HepG2 (cell line): ENCODE data around the gene RREB1. TPM values are rescaled to one million over a fixed set of nuclear protein-coding genes. Genes with fewer than 3 reads are reported as not detected.

Experiments
- ATAC-seq: fragments of 200-7000 bp; cut with Tn5 transposase; 3 replicates; pipeline ENCODE4 v1.9.1; 2020; ENCODE audit warnings: mild to moderate bottlenecking, moderate library complexity
- BruUV-seq: library from RNA; stranded (reverse); fragments of 400-500 nt; replicated peaks from 2 replicates; lab custom pipeline; 2021; lab: Mats Ljungman, UMichigan
- CTCF ChIA-PET: fragments of 300-600 bp; formaldehyde crosslinking; extraction: SDS; loops from one replicate; lab custom pipeline; 2021; ENCODE audit warnings: low total read pairs, inconsistent platforms, low intra/inter-chr PET ratio; lab: Yijun Ruan, JAX
- POLR2A ChIA-PET: fragments of 350-600 bp; sonication (Branson Sonifier 250); formaldehyde crosslinking; loops from one replicate; lab custom pipeline; 2020; ENCODE audit warnings: antibody characterized with exemption, inconsistent platforms; lab: Yijun Ruan, JAX
- DNase-seq: peaks from one replicate; pipeline ENCODE4 v3.0.0-alpha.2; 2015; ENCODE audit warnings: low spot score
- FAIRE-seq: peaks from 3 replicates; lab custom pipeline; 2011; peaks lifted over from hg19 to GRCh38; lab: Jason Lieb, UNC
- H2AFZ ChIP-seq: one replicate; pipeline ENCODE4 v1.6.1; 2011; ENCODE audit warnings: low read length, inconsistent platforms
- H3K27ac ChIP-seq: fragments of 300-600 bp; 3 replicates; pipeline ENCODE4 v1.8.0; 2011; ENCODE audit warnings: mixed run types, mild to moderate bottlenecking, mixed read lengths, low read length, inconsistent platforms; ENCODE audit not compliant: insufficient read depth; ENCODE audit errors: extremely low read length
- H3K27me3 ChIP-seq, 2 experiments: fragments of 200-600 bp in 1 of 2; 2 replicates in 1 of 2; 3 replicates in 1 of 2; pipeline versions ENCODE4 v1.6.0 to v1.8.0; 2011; ENCODE audit warnings: low read length in 2 of 2, mild to moderate bottlenecking in 2 of 2, moderate library complexity in 2 of 2, inconsistent platforms in 1 of 2; ENCODE audit not compliant: insufficient read depth in 2 of 2, control insufficient read depth in 1 of 2
- H3K36me3 ChIP-seq, 2 experiments: fragments of 200-600 bp in 1 of 2; replicated peaks in 1 of 2; 2 replicates in 1 of 2; 3 replicates in 1 of 2; pipeline versions ENCODE4 v1.5.1 to v1.8.0; 2011; ENCODE audit warnings: low read length in 2 of 2, inconsistent platforms in 1 of 2; ENCODE audit not compliant: insufficient read depth in 2 of 2, control insufficient read depth in 1 of 2
- H3K4me1 ChIP-seq: 2 replicates; pipeline ENCODE4 v1.5.1; 2012; ENCODE audit warnings: low read length, inconsistent platforms; ENCODE audit not compliant: insufficient read depth
- H3K4me2 ChIP-seq: 2 replicates; pipeline ENCODE4 v1.6.0; 2011; ENCODE audit warnings: low read depth, low read length, inconsistent platforms
- H3K4me3 ChIP-seq, 3 experiments: fragments of 200-600 bp in 1 of 3; sonication (generic), shearing (Covaris generic) in 1 of 3; replicated peaks in 1 of 3; 2 replicates each; pipeline ENCODE4 v1.5.1; 2011 to 2016; ENCODE audit warnings: low read length in 3 of 3, inconsistent platforms in 2 of 3, low read depth in 2 of 3, mild to moderate bottlenecking in 2 of 3, control low read depth in 1 of 3, mixed read lengths in 1 of 3; ENCODE audit not compliant: insufficient read depth in 1 of 3
- H3K79me2 ChIP-seq: one replicate; pipeline ENCODE4 v1.6.1; 2011; ENCODE audit warnings: low read length, inconsistent platforms; ENCODE audit not compliant: insufficient read depth
- H3K9ac ChIP-seq: 2 replicates; pipeline ENCODE4 v1.6.0; 2011; ENCODE audit warnings: mild to moderate bottlenecking, low read depth, low read length, inconsistent platforms; ENCODE audit not compliant: insufficient read depth
- H3K9me3 ChIP-seq: 2 replicates; pipeline ENCODE4 v1.5.1; 2012; ENCODE audit warnings: mild to moderate bottlenecking, low read length
- H4K20me1 ChIP-seq: 2 replicates; pipeline ENCODE4 v1.6.0; 2011; ENCODE audit warnings: inconsistent platforms, mild to moderate bottlenecking, low read length, moderate library complexity; ENCODE audit not compliant: insufficient read depth
- MAFF ChIP-seq: IDR thresholded peaks from 2 replicates; pipeline ENCODE4 v1.6.1; 2011; ENCODE audit warnings: low read depth, low read length, improper control_type of control experiment
- MAFK ChIP-seq, 2 experiments: IDR thresholded peaks in 1 of 2; conservative IDR thresholded peaks in 1 of 2; 2 replicates each; pipeline ENCODE4 v1.6.1; 2011; ENCODE audit warnings: improper control_type of control experiment in 2 of 2, low read length in 2 of 2
- POLR2G ChIP-seq: fragments of 200-400 bp; formaldehyde crosslinking; IDR thresholded peaks from 2 replicates; pipeline ENCODE4 v1.6.1; 2018; ENCODE audit warnings: mild to moderate bottlenecking, low read depth, low read length, moderate library complexity
- RBM22 ChIP-seq: fragments of 200-400 bp; formaldehyde crosslinking; optimal IDR thresholded peaks from 2 replicates; pipeline ENCODE3; 2017; ENCODE audit warnings: mild to moderate bottlenecking, low read length, moderate library complexity
- SCMH1 ChIP-seq: sonication (generic); formaldehyde crosslinking; IDR thresholded peaks from 2 replicates; pipeline ENCODE4 v1.9.0; 2021; ENCODE audit warnings: missing genetic modification reagents, mild to moderate bottlenecking, borderline replicate concordance
- ZNF713 ChIP-seq: sonication (generic); formaldehyde crosslinking; IDR thresholded peaks from 2 replicates; pipeline ENCODE4 v1.4.0; 2020; ENCODE audit warnings: mild to moderate bottlenecking, missing genetic modification reagents
- WGBS: methylation state at CpG from one replicate; pipeline ENCODE4 v1.1.6; 2017; ENCODE audit warnings: low lambda C conversion rate; 5-methylcytosine and 5-hydroxymethylcytosine counted together
- in situ Hi-C: cut with HindIII; loops from 2 replicates; pipeline ENCODE4 v1.10.0; 2017; ENCODE audit warnings: low pct_unique_long_range_greater_than_20kb; ENCODE audit not compliant: extremely low pct_ligation_motif_present
- intact Hi-C: fragments of 100-400 bp; cut with micrococcal nuclease; formaldehyde crosslinking; loops from one replicate; pipeline ENCODE4 v1.10.0; 2022; ENCODE audit not compliant: unreplicated experiment
- polyA plus RNA-seq, 8 experiments: library from polyadenylated mRNA; depleted of rRNA in 3 of 8; stranded (reverse) in 7 of 8; unstranded in 1 of 8; fragments of >200 nt; fragmentation: Illumina TruSeq in 4 of 8; extraction: Trizol in 4 of 8; gene quantifications; 2 replicates each; pipeline versions ENCODE4 v1.2.1 to v1.2.3, GENCODE V29; 2011 to 2016; ENCODE audit warnings: low read depth in 4 of 8, missing spikeins in 1 of 8, mixed read lengths in 1 of 8; ENCODE audit not compliant: insufficient read depth in 1 of 8
- total RNA-seq, 5 experiments: library from RNA; depleted of rRNA; stranded (reverse); fragments of >200 nt; fragmentation: Illumina TruSeq; extraction: Trizol; gene quantifications; 2 replicates each; pipeline ENCODE4 v1.2.3, GENCODE V29; 2016; ENCODE audit warnings: low read depth in 1 of 5

RREB1 gene
- total and polyA plus RNA-seq, 2 of the 13 experiments (the other 11 are each of a cell fraction or from before 2014, with no cell fraction given), result 6.1 to 23.2 TPM

- Histone ChIP-seq H3K27ac (no peak overlapping the region), H3K79me2 (peaks cover 14% of the 10 kb centered on the region), H3K4me3 (no peak overlapping the region), H2AFZ (no peak overlapping the region), H3K4me2 (no peak overlapping the region), H3K9ac (no peak overlapping the region), H4K20me1 (no peaks in the 10 kb centered on the region; the same call in 1 of the 2 replicates), H3K36me3 (peaks cover 55 to 90% of the 10 kb centered on the region in 2 experiments), H3K9me3 (no peaks in the 10 kb centered on the region), H3K4me1 (no peaks in the 10 kb centered on the region), H3K27me3 (no peaks in the 10 kb centered on the region)
- in situ Hi-C loops (no loop called here), intact Hi-C loops (no loop called here)
- BruUV-seq, result no TSS peak
- ChIA-PET POLR2A (no interaction called here), CTCF (no interaction called here)
- FAIRE-seq (no peak), ATAC-seq (no peak), DNase-seq (no peak)
- peak; percentile 53 for TF ChIP-seq RBM22
- no peak for TF ChIP-seq SCMH1 (CRISPR knock-in tag)
- TF ChIP-seq POLR2G, result 0 out of 2 replicates have a peak, but pooled peaks have one; percentile 4
- 96% methylated on average over 4 of the region's 4 CpGs for WGBS
These were observed 77.8 kb downstream of the RREB1 start for GRCh38 chr6:7185561-7185960.

GRCh38 chr6:7188492-7188891 lies 80.7 kb downstream of the RREB1 start:
- ATAC-seq, result no peak
- WGBS, result 94% methylated on average over 5 of the region's 5 CpGs
- Histone ChIP-seq H3K9me3 (no peaks in the 10 kb centered on the region), H3K79me2 (peaks cover 9% of the 10 kb centered on the region), H3K27ac (no peak overlapping the region), H2AFZ (no peak overlapping the region), H3K4me3 (no peak overlapping the region), H4K20me1 (no peaks in the 10 kb centered on the region; the same call in 1 of the 2 replicates), H3K4me1 (peaks cover under 1% of the 10 kb centered on the region; the same call in 1 of the 2 replicates), H3K36me3 (peaks cover 39 to 88% of the 10 kb centered on the region in 2 experiments), H3K4me2 (no peak overlapping the region), H3K27me3 (no peaks in the 10 kb centered on the region), H3K9ac (no peak overlapping the region)
- no peak for DNase-seq
- intact Hi-C loops, result no loop called here
- in situ Hi-C loops, result no loop called here
- TF ChIP-seq MAFF (0 out of 2 replicates have a peak, but pooled peaks have one; percentile 21), MAFK (conservative IDR thresholded peaks at IDR 0.05 in 1 of 2, IDR thresholded peaks at IDR 0.05 in 1 of 2; ENCODE audit: low read length in 2 of 2) (peak; percentile 42 to 45), ZNF713 (CRISPR knock-in tag) (no peak)
- ChIA-PET CTCF (no interaction called here), POLR2A (no interaction called here)
- peak; percentile 8 for FAIRE-seq
- no TSS peak for BruUV-seq
